Body of pancreas (tissue), 4 donors: ENCODE data around the gene ZYG11A.

ENCODE experiments used
- CTCF ChIP-seq, 7 experiments: fragments of 450-650 bp in 4 of 7; fragments of 200-600 bp in 3 of 7; sonication (generic) in 3 of 7; IDR thresholded peaks; one replicate each; pipeline ENCODE4 v1.5.1; 2016 to 2019; ENCODE audit warnings: antibody characterized with exemption in 7 of 7
- POLR2A ChIP-seq, 3 donors: fragments of 450-650 bp; IDR thresholded peaks; one replicate each; pipeline ENCODE4 v1.6.1; 2016; ENCODE audit warnings: antibody characterized with exemption in 3 of 3, mild to moderate bottlenecking in 2 of 3

DNA sequence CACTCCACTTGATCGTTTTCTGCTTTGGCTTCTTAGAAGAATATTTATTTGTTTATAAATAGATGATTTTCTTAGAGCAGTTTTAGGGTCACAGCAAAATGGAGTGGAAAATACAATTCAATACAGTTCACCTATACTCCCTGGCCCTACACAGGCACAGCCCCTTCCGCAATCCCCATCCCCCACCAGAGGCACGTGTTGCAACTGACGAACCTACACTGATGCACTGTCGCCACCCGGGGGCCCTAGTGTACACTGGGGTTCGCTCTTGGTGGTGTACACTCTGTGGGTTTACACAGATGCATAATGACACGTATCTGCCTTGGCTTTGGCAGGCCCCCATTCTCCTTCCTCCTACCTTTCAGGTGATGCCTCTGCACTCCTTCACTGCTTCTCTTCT is 71.0 kb downstream of the ZYG11A start:
- TF ChIP-seq CTCF (IDR thresholded peaks at IDR 0.05) = no peak
- no peak for TF ChIP-seq POLR2A (IDR thresholded peaks at IDR 0.05)
